GM12878 (cell line): ENCODE measurements around the gene SRRM3. TPM values are rescaled to one million over a fixed set of nuclear protein-coding genes. Genes with fewer than 3 reads are reported as not detected.

ENCODE experiments used
- ASH2L ChIP-seq: fragments of 300-600, 200-600 bp; sonication (generic); IDR thresholded peaks from 2 replicates; pipeline ENCODE4 v1.6.1; 2017; ENCODE audit warnings: low read depth, mild to moderate bottlenecking, borderline replicate concordance
- BHLHE40 ChIP-seq, 2 experiments: fragments of 450-650 bp in 1 of 2; IDR thresholded peaks; 2 replicates each; pipeline ENCODE4 v1.6.1; 2011 to 2017; ENCODE audit warnings: low read depth in 2 of 2, borderline replicate concordance in 1 of 2, improper control_type of control experiment in 1 of 2, low read length in 1 of 2, mild to moderate bottlenecking in 1 of 2
- BMI1 ChIP-seq: fragments of 450-650 bp; IDR thresholded peaks from 2 replicates; pipeline ENCODE4 v1.6.1; 2016; ENCODE audit warnings: mild to moderate bottlenecking, moderate library complexity, borderline replicate concordance
- CHD1 ChIP-seq: IDR thresholded peaks from 2 replicates; pipeline ENCODE4 v1.6.1; 2012; ENCODE audit warnings: low read depth, low read length, improper control_type of control experiment
- CHD2 ChIP-seq: IDR thresholded peaks from 2 replicates; pipeline ENCODE4 v1.6.1; 2011; ENCODE audit warnings: low read depth, low read length, improper control_type of control experiment, borderline replicate concordance
- FOXM1 ChIP-seq: IDR thresholded peaks from 2 replicates; pipeline ENCODE4 v1.6.1; 2012; ENCODE audit warnings: low read depth, mild to moderate bottlenecking, inconsistent platforms, low read length, moderate library complexity
- IRF3 ChIP-seq: fragments of 450-650 bp; IDR thresholded peaks from 2 replicates; pipeline ENCODE4 v1.6.1; 2014; ENCODE audit warnings: mild to moderate bottlenecking
- IRF5 ChIP-seq: fragments of 450-650 bp; IDR thresholded peaks from 2 replicates; pipeline ENCODE4 v1.6.1; 2017; ENCODE audit warnings: borderline replicate concordance
- KAT2A ChIP-seq: conservative IDR thresholded peaks from 2 replicates; pipeline ENCODE4 v1.6.1; 2011; ENCODE audit warnings: low read depth, low read length; ENCODE audit not compliant: control insufficient read depth
- NFYA ChIP-seq: IDR thresholded peaks from 2 replicates; pipeline ENCODE4 v1.6.1; 2011; ENCODE audit warnings: low read depth, mild to moderate bottlenecking, low read length, improper control_type of control experiment, borderline replicate concordance
- POU2F2 ChIP-seq: IDR thresholded peaks from 3 replicates; pipeline ENCODE4 v1.6.1; 2011; ENCODE audit warnings: low read depth, mild to moderate bottlenecking, low read length, borderline replicate concordance
- RAD21 ChIP-seq: IDR thresholded peaks from 2 replicates; pipeline ENCODE4 v1.6.1; 2011; ENCODE audit warnings: mild to moderate bottlenecking, low read depth, low read length, moderate library complexity; ENCODE audit not compliant: insufficient read depth
- RUNX3 ChIP-seq: IDR thresholded peaks from 2 replicates; pipeline ENCODE4 v1.6.1; 2012; ENCODE audit warnings: low read length, inconsistent platforms
- SMC3 ChIP-seq: IDR thresholded peaks from 2 replicates; pipeline ENCODE4 v1.6.1; 2011; ENCODE audit warnings: low read length, improper control_type of control experiment, borderline replicate concordance
- SUPT20H ChIP-seq: IDR thresholded peaks from 2 replicates; pipeline ENCODE4 v1.6.1; 2011; ENCODE audit warnings: low read depth, mild to moderate bottlenecking, low read length, moderate library complexity, borderline replicate concordance; ENCODE audit not compliant: control insufficient read depth
- TBL1XR1 ChIP-seq: IDR thresholded peaks from 2 replicates; pipeline ENCODE4 v1.6.1; 2012; ENCODE audit warnings: low read depth, low read length, improper control_type of control experiment
- USF1 ChIP-seq: IDR thresholded peaks from 2 replicates; pipeline ENCODE4 v1.6.1; 2011; ENCODE audit warnings: borderline replicate concordance, low read depth, mild to moderate bottlenecking, moderate library complexity, mixed read lengths, low read length; ENCODE audit not compliant: insufficient read depth; ENCODE audit errors: extremely low read length
- USF2 ChIP-seq: IDR thresholded peaks from 2 replicates; pipeline ENCODE4 v1.6.1; 2011; ENCODE audit warnings: low read depth, low read length, improper control_type of control experiment, borderline replicate concordance
- ZBTB40 ChIP-seq: fragments of 450-650 bp; IDR thresholded peaks from 2 replicates; pipeline ENCODE4 v1.6.1; 2016; ENCODE audit warnings: mild to moderate bottlenecking, moderate library complexity, borderline replicate concordance
- polyA plus RNA-seq, 11 experiments: library from polyadenylated mRNA; depleted of rRNA in 4 of 11; unstranded in 6 of 11; stranded (reverse) in 5 of 11; fragments of >200 nt; fragmentation: Nextera tagmentation in 4 of 11; fragmentation: Illumina TruSeq in 1 of 11; extraction: Ambion mirVana in 4 of 11; extraction: Trizol in 1 of 11; gene quantifications; 1 replicate in 1 of 11; 2 replicates in 10 of 11; pipeline versions ENCODE4 v1.2.1 to v1.2.3, GENCODE V29; 2011 to 2016; ENCODE audit warnings: inconsistent platforms in 2 of 11, missing spikeins in 2 of 11, low read depth in 1 of 11
- total RNA-seq, 4 experiments: library from RNA; depleted of rRNA in 3 of 4; stranded (reverse); fragments of >200 nt in 3 of 4; fragmentation: Illumina TruSeq in 1 of 4; extraction: Trizol in 1 of 4; gene quantifications; 2 replicates each; pipeline versions ENCODE4 v1.2.1 to v1.2.3, GENCODE V29; 2013 to 2021

Gene SRRM3
- total and polyA plus RNA-seq, 10 of the 15 experiments (the other 5 are each of a cell fraction or from before 2014, with no cell fraction given) = 0.03 to 0.15 (median 0.05) TPM; not detected in 6

GRCh38 chr7:76303202-76304147 is 101.8 kb downstream of the SRRM3 start (continued):
- TF ChIP-seq SUPT20H (no peak), CHD1 (no peak), SMC3 (no peak), IRF5 (no peak), FOXM1 (no peak), TBL1XR1 (no peak), RAD21 (no peak), BMI1 (no peak), USF2 (no peak), ASH2L (no peak), CHD2 (peak; percentile 58; the same call in 1 of the 2 replicates), POU2F2 (no peak), ZBTB40 (no peak), IRF3 (no peak), BHLHE40 (IDR thresholded peaks at IDR 0.05; ENCODE audit: borderline replicate concordance in 1 of 2, low read depth in 2 of 2, low read length in 1 of 2) (peak in 1 of 2 experiments; percentile 54; a peak in 1 of 4 replicates), RUNX3 (0 out of 2 replicates have a peak, but pooled peaks have one; percentile 16), USF1 (no peak), KAT2A (no peak), NFYA (no peak)
